Measurements from ENCODE around the gene TMEM254. TPM values are rescaled to one million over a fixed set of nuclear protein-coding genes. Genes with fewer than 3 reads are reported as not detected.

The TMEM254 gene
- total and polyA plus RNA-seq, 2 experiments from 2014 or later, result 21.1 to 21.5 TPM

GRCh38 chr10:80077869-80078447 is 507 bp upstream of the TMEM254 start:
- Histone ChIP-seq H3K4me3 (peak overlapping the region; percentile 96), H3K79me2 (replicated peaks; ENCODE audit: insufficient read depth) (peaks cover 10% of the 10 kb centered on the region), H3K9me2 (ENCODE audit: insufficient read depth) (no peaks in the 10 kb centered on the region), H3K27me3 (ENCODE audit: insufficient read depth) (no peaks in the 10 kb centered on the region), H3F3A (replicated peaks; ENCODE audit: low read depth) (peaks cover 3% of the 10 kb centered on the region; the same call in 1 of the 2 replicates), H3K27ac (ENCODE audit: low read depth) (peak overlapping the region; percentile 92), H3K36me3 (ENCODE audit: insufficient read depth) (no peaks in the 10 kb centered on the region), H3K4me2 (peak overlapping the region; percentile 98), H2AFZ (peak overlapping the region; percentile 100), H4K20me1 (replicated peaks; ENCODE audit: insufficient read depth) (no peaks in the 10 kb centered on the region), H3K4me1 (ENCODE audit: insufficient read depth) (no peaks in the 10 kb centered on the region; the same call in 1 of the 2 replicates)
- DNase-seq (ENCODE audit: low spot score) (no peak), ATAC-seq (no peak; the same call in 2 of the 3 replicates)
- Mint-ChIP-seq H3K27me3 (ENCODE audit: insufficient read depth, low read depth, poor library complexity) (peaks cover 7% of the 10 kb centered on the region), H3K4me1 (peaks cover 8% of the 10 kb centered on the region; the same call in 2 of the 3 replicates), H3K36me3 (ENCODE audit: low read depth) (0 out of 3 replicates have a peak, but pooled peaks cover 2% of the 10 kb centered on the region), H3K9me3 (no peaks in the 10 kb centered on the region; the same call in 2 of the 3 replicates), H3K27ac (peak overlapping the region; percentile 92), H3K4me3 (peak overlapping the region; percentile 99)
- no peak for TF ChIP-seq NANOG (IDR thresholded peaks at IDR 0.05; ENCODE audit: borderline replicate concordance)
- TF ChIP-seq EZH2phosphoT487 (IDR thresholded peaks at IDR 0.05; ENCODE audit: unreplicated experiment), result no peak
- no peak for TF ChIP-seq CTCF (conservative IDR thresholded peaks at IDR 0.05; ENCODE audit: low read depth in 2 of 2)
- TF ChIP-seq ZNF462 (CRISPR knock-in tag; IDR thresholded peaks at IDR 0.05), result no peak
- no peak for TF ChIP-seq POLR2AphosphoS5 (IDR thresholded peaks at IDR 0.05; ENCODE audit: low read depth)
- no peak for TF ChIP-seq CREB1 (CRISPR knock-in tag; IDR thresholded peaks at IDR 0.05; ENCODE audit: low read depth)
- TF ChIP-seq EZH2 (IDR thresholded peaks at IDR 0.05; ENCODE audit: low read depth, unreplicated experiment), result no peak
